K562 (cell line): ENCODE results near the gene EIF4G2. TPM values are rescaled to one million over a fixed set of nuclear protein-coding genes. Genes with fewer than 3 reads are reported as not detected.

ENCODE experiments used
- CBFA2T3 ChIP-seq: fragments of 450-650 bp; IDR thresholded peaks from 2 replicates; pipeline ENCODE4 v1.6.1; 2017
- MAFF ChIP-seq: IDR thresholded peaks from 2 replicates; pipeline ENCODE4 v1.6.1; 2012; ENCODE audit warnings: low read length, improper control_type of control experiment
- REST ChIP-seq, 2 experiments: fragments of 450-650 bp; formaldehyde crosslinking in 1 of 2; IDR thresholded peaks; 2 replicates each; pipeline versions ENCODE4 v1.4.0 to v1.6.1; 2014 to 2020; ENCODE audit warnings: mild to moderate bottlenecking in 2 of 2, borderline replicate concordance in 1 of 2, low read depth in 1 of 2
- RREB1 ChIP-seq: fragments of 250-450 bp; sonication (Bioruptor Pico); IDR thresholded peaks from 2 replicates; pipeline ENCODE4 v1.4.0; 2020
- SFPQ ChIP-seq: fragments of 200-400 bp; formaldehyde crosslinking; IDR thresholded peaks from 2 replicates; pipeline ENCODE4 v1.6.1; 2017; ENCODE audit warnings: mild to moderate bottlenecking, low read depth, low read length, moderate library complexity
- ZNF134 ChIP-seq: fragments of 250-450 bp; sonication (Bioruptor Pico); conservative IDR thresholded peaks from 2 replicates; pipeline ENCODE4 v1.4.0; 2020
- ZNF165 ChIP-seq: fragments of 250-450 bp; sonication (Bioruptor Pico); IDR thresholded peaks from 2 replicates; pipeline ENCODE4 v1.4.0; 2020; ENCODE audit warnings: borderline replicate concordance
- ZNF212 ChIP-seq: fragments of 450-650 bp; formaldehyde crosslinking; IDR thresholded peaks from 2 replicates; pipeline ENCODE4 v1.4.0; 2020; ENCODE audit warnings: mild to moderate bottlenecking
- ZNF24 ChIP-seq: fragments of 450-650 bp; IDR thresholded peaks from 2 replicates; pipeline ENCODE4 v1.6.1; 2016
- ZSCAN29 ChIP-seq: fragments of 450-650 bp; IDR thresholded peaks from 2 replicates; pipeline ENCODE4 v1.6.1; 2017
- polyA plus RNA-seq, 8 experiments: library from polyadenylated mRNA; depleted of rRNA in 4 of 8; stranded (reverse) in 5 of 8; unstranded in 3 of 8; fragments of >200 nt; fragmentation: Nextera tagmentation in 2 of 8; fragmentation: Illumina TruSeq in 1 of 8; extraction: Ambion mirVana in 2 of 8; extraction: Trizol in 1 of 8; gene quantifications; 2 replicates each; pipeline versions ENCODE4 v1.2.1 to v1.2.3, GENCODE V29; 2011 to 2014; ENCODE audit warnings: inconsistent platforms in 1 of 8, missing spikeins in 1 of 8
- total RNA-seq, 7 experiments: library from RNA; depleted of rRNA in 6 of 7; stranded (reverse); fragments of >200 nt in 6 of 7; fragmentation: Illumina TruSeq in 2 of 7; extraction: Trizol in 2 of 7; gene quantifications; 2 replicates each; pipeline versions ENCODE4 v1.2.1 to v1.2.3, GENCODE V29; 2011 to 2021; ENCODE audit warnings: low replicate concordance in 1 of 7

Gene EIF4G2
- total and polyA plus RNA-seq, 9 of the 15 experiments (the other 6 are each of a cell fraction or from before 2014, with no cell fraction given), result 206 to 790 (median 646) TPM

- TF ChIP-seq REST (IDR thresholded peaks at IDR 0.05; ENCODE audit: borderline replicate concordance) (no peak), REST (CRISPR knock-in tag; IDR thresholded peaks at IDR 0.05; ENCODE audit: low read depth) (no peak), ZSCAN29 (no peak; the same call in 1 of the 2 replicates), MAFF (no peak), CBFA2T3 (0 out of 2 replicates have a peak, but pooled peaks have one; percentile 31), ZNF165 (no peak), RREB1 (CRISPR knock-in tag) (0 out of 2 replicates have a peak, but pooled peaks have one; percentile 28), SFPQ (peak; percentile 95), ZNF134 (no peak), ZNF212 (no peak), ZNF24 (peak; percentile 100)
These were observed at the start of gene EIF4G2 (continued) for GRCh38 chr11:10808553-10809372.
